Measurements from ENCODE around the gene CACNA2D3.

The CACNA2D3 gene

DNA sequence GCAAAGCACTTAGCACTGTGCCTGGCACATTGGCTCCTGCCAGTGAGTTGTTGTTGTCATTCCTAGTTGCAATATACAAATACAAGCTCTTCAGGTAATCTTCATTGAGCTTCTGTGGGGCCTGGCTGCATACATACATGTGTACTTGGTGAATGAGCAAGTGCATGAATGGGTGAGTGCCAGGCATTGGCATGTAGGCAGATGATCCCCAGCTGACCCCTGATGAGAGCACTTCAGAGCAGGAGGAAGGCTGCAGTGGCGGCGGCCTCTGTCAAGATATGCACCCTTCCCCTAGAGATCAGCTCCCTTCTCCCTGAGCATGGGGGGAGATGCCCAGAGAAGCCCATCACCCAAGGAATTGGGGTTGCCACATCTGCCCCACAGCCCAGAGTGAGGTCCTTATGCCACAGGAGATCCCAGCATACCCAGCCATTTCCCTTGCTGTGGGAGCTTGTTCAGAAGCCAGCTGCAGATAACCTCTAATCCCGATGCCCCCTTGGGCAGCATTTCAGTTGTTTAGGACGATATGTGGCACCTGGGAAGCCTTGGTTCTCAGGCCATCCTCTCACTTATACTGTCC lies 8.8 kb downstream of the CACNA2D3 start:
- no peak for TF ChIP-seq ZFX (IDR thresholded peaks at IDR 0.05; ENCODE audit: borderline replicate concordance)
- no peak overlapping the region for H3K27ac ChIP-seq

- TF ChIP-seq ZFX (IDR thresholded peaks at IDR 0.05; ENCODE audit: borderline replicate concordance): no peak
- no peak for TF ChIP-seq CTCF (IDR thresholded peaks at IDR 0.05)
- no peak overlapping the region for H3K27ac ChIP-seq
These were observed 9.5 kb downstream of the CACNA2D3 start for GRCh38 chr3:54131890-54132289.

DNA sequence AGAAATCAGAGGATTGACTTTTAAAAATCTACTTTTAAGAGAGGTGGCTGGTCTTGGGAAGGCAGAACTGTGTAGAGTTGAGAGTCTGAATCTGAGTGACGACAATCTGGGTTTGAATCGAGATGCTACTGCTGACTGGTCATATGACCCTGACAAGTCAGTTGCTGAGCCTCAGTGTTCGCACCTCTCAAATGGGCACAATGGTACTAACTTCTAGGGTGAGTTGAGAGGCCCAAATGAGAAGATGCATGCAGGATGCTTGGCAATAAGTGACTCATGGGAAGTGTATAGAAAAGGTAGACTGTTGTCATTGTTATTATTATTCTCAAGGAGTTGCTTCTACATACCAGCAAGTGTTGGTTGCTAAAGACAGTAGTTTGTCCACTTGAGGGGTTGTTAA lies 10.3 kb downstream of the CACNA2D3 start:
- TF ChIP-seq CTCF (IDR thresholded peaks at IDR 0.05) (no peak), ZFX (IDR thresholded peaks at IDR 0.05; ENCODE audit: borderline replicate concordance) (no peak)
- H3K27ac ChIP-seq: no peak overlapping the region

- TF ChIP-seq ZFX (IDR thresholded peaks at IDR 0.05; ENCODE audit: borderline replicate concordance) (no peak), CTCF (IDR thresholded peaks at IDR 0.05) (no peak)
- H3K27ac ChIP-seq: no peak overlapping the region
These were observed 10.8 kb downstream of the CACNA2D3 start for GRCh38 chr3:54133196-54133595.

DNA sequence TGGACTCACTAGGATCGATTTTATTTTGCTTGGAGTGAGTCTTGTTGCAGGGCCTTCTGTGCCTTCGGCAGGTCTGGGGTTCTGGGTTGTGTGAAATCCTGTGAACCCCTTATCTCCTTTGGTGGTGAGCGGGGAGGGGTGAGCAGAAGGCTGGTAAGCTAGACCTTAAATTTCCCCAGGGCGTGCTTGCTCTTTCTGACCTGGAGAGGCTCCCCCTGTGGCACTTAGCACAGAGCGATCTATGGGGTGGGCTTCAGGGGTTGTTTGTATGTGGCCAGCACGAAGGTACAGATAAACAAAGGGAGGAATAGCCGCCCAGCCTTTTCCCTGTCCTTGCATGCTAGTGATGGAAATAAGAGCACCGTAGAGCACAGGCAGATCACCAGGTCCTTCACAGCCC lies 11.8 kb downstream of the CACNA2D3 start:
- TF ChIP-seq ZFX (IDR thresholded peaks at IDR 0.05; ENCODE audit: borderline replicate concordance) (no peak), CTCF (IDR thresholded peaks at IDR 0.05) (no peak)
- H3K27ac ChIP-seq: no peak overlapping the region

DNA sequence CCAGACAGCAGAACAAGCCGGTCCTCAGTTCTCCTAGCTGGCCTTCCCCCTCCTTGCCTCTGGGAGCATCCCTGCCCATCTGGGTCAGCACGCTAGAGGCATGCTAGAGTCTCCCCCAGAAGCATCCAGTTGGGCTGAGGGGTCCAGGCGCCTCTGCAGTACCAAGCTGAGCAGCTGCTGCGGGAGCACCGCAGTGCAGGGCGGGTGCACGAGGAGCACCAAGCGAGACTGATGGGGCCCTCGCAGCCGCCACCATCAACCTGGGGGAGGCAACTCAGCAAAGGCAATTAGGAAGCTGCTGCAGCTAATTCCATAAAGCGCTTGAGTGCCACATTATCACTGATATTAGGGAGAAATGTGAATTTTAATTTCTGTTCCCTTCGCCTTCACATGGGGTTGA lies 12.4 kb downstream of the CACNA2D3 start:
- TF ChIP-seq ZFX (IDR thresholded peaks at IDR 0.05; ENCODE audit: borderline replicate concordance): no peak
- no peak overlapping the region for H3K27ac ChIP-seq

DNA sequence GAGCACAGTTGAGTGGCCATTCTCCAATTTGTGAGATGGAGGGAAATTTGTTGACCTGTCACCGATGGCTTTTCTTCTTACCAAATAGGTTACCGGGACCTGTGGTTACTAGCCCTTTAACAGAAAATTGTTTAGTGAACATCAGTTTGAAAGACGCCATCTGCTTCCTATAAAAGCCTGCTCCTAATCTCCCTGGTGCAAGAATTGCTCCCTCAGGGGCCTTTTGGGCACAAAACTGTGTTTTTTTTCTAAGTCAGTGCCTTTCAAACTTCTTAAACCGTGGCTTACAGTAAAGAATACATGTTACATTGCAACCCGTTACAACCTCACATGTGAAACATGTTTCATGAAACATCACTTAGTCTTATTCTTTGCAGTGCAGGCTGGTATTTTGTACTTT lies 15.0 kb downstream of the CACNA2D3 start:
- no peak overlapping the region for H3K27ac ChIP-seq
- TF ChIP-seq ZFX (IDR thresholded peaks at IDR 0.05; ENCODE audit: borderline replicate concordance) (no peak), CTCF (IDR thresholded peaks at IDR 0.05) (no peak)

DNA sequence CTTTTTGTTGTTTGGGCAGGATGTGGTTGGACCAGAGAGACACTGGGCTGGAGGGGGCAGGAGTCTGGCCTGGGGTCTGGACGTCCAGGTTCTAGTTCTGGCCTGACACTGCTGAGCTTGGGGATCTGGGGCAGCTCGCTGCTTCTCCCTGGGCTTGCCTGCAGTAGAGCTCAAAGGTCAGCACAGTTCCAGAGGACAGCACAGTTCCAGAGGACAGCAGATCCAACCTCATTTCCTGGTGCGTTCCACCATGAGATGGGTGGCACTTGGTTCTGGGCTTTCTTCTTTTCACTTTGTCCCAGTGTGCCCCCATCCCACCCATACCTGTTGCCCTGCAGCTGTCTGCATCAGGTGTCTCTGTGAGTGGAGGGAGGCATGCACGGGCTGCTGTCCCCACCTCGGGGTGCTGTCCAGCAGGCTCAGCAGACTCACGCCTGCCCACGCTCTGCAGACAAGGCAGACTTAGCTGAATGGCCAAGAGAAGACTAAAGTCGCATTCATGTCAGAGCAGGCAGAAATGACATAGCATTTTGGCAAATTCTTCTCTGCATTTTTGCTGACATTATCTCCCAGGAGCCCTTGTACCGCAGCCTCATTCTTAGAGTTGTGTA lies 16.7 kb downstream of the CACNA2D3 start:
- H3K27ac ChIP-seq: no peak overlapping the region
- TF ChIP-seq ZFX (IDR thresholded peaks at IDR 0.05; ENCODE audit: borderline replicate concordance): no peak
- TF ChIP-seq CTCF (IDR thresholded peaks at IDR 0.05): no peak
